HTERT RPE-1 (cell line): ENCODE measurements around the gene IL2.

Experiments used
- in situ Hi-C: fragments of 300-500 bp; cut with MboI; formaldehyde crosslinking; loops from 4 replicates; pipeline ENCODE4 v1.14.3; 2020; ENCODE audit warnings: low sequenced_read_pairs

The IL2 gene

GRCh38 chr4:122456231-122457116 is at the start of gene IL2:
IL2 (minus strand) TSS chr4:122456725; CDS start chr4:122456440, 285 bp downstream.
- in situ Hi-C loops: no loop called here

GRCh38 chr4:122503214-122503613 is 46.7 kb upstream of the IL2 start:
- in situ Hi-C loops: no loop called here

GRCh38 chr4:122500852-122501501 is 44.5 kb upstream of the IL2 start:
- in situ Hi-C loops: no loop called here

GRCh38 chr4:122489061-122489460 is 32.5 kb upstream of the IL2 start:
- in situ Hi-C loops: no loop called here

- in situ Hi-C loops: no loop called here
Measured at GRCh38 chr4:122483481-122483880, 27.0 kb upstream of the IL2 start.

- in situ Hi-C loops: no loop called here
Measured at GRCh38 chr4:122481766-122482405, 25.4 kb upstream of the IL2 start.

- in situ Hi-C loops: no loop called here
Measured at GRCh38 chr4:122480655-122481487, 24.3 kb upstream of the IL2 start.

GRCh38 chr4:122479935-122480416 is 23.5 kb upstream of the IL2 start:
- in situ Hi-C loops: no loop called here

- in situ Hi-C loops: no loop called here
Measured at GRCh38 chr4:122476745-122477144, 20.2 kb upstream of the IL2 start.

GRCh38 chr4:122476126-122476525 is 19.6 kb upstream of the IL2 start:
- in situ Hi-C loops: no loop called here

GRCh38 chr4:122475233-122475632 is 18.7 kb upstream of the IL2 start:
- in situ Hi-C loops: no loop called here

GRCh38 chr4:122469457-122469856 is 12.9 kb upstream of the IL2 start:
- in situ Hi-C loops: no loop called here

GRCh38 chr4:122458625-122459024 is 2.1 kb upstream of the IL2 start:
- in situ Hi-C loops: no loop called here

GRCh38 chr4:122453384-122453995 is 3.0 kb downstream of the IL2 start:
- in situ Hi-C loops: no loop called here

GRCh38 chr4:122450847-122451246 is 5.7 kb downstream of the IL2 start:
- in situ Hi-C loops: no loop called here

- in situ Hi-C loops: no loop called here
Measured at GRCh38 chr4:122434285-122434684, 22.2 kb downstream of the IL2 start.

- in situ Hi-C loops: no loop called here
Measured at GRCh38 chr4:122431351-122431750, 25.2 kb downstream of the IL2 start.

GRCh38 chr4:122423246-122423645 is 33.3 kb downstream of the IL2 start:
- in situ Hi-C loops: no loop called here

- in situ Hi-C loops: no loop called here
Measured at GRCh38 chr4:122412547-122412946, 44.0 kb downstream of the IL2 start.

- in situ Hi-C loops: no loop called here
Measured at GRCh38 chr4:122403861-122404260, 52.7 kb downstream of the IL2 start.
